Tibial nerve (tissue), 4 donors: ENCODE data around the gene RRP36.

Source experiments
- EP300 ChIP-seq, 2 donors: sonication (generic); formaldehyde crosslinking; IDR thresholded peaks; one replicate each; pipeline ENCODE4 v1.6.1; 2017; ENCODE audit warnings: antibody characterized with exemption in 2 of 2, mild to moderate bottlenecking in 1 of 2
- POLR2A ChIP-seq, 2 donors: fragments of 450-650 bp; IDR thresholded peaks; one replicate each; pipeline ENCODE4 v1.6.1; 2017; ENCODE audit warnings: antibody characterized with exemption in 2 of 2, mild to moderate bottlenecking in 2 of 2, moderate library complexity in 2 of 2
- TF ChIP-seq, protein P1 (sequence below), 5 experiments: fragments of 200-600 bp in 3 of 5; fragments of 450-650 bp in 2 of 5; sonication (generic) in 3 of 5; IDR thresholded peaks; one replicate each; pipeline ENCODE4 v1.5.1; 2016 to 2019; ENCODE audit warnings: antibody characterized with exemption in 5 of 5, mild to moderate bottlenecking in 3 of 5, moderate library complexity in 2 of 5

- TF ChIP-seq, protein P1, sequence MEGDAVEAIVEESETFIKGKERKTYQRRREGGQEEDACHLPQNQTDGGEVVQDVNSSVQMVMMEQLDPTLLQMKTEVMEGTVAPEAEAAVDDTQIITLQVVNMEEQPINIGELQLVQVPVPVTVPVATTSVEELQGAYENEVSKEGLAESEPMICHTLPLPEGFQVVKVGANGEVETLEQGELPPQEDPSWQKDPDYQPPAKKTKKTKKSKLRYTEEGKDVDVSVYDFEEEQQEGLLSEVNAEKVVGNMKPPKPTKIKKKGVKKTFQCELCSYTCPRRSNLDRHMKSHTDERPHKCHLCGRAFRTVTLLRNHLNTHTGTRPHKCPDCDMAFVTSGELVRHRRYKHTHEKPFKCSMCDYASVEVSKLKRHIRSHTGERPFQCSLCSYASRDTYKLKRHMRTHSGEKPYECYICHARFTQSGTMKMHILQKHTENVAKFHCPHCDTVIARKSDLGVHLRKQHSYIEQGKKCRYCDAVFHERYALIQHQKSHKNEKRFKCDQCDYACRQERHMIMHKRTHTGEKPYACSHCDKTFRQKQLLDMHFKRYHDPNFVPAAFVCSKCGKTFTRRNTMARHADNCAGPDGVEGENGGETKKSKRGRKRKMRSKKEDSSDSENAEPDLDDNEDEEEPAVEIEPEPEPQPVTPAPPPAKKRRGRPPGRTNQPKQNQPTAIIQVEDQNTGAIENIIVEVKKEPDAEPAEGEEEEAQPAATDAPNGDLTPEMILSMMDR (IDR thresholded peaks at IDR 0.05), result no peak
- no peak for TF ChIP-seq EP300 (IDR thresholded peaks at IDR 0.05)
- TF ChIP-seq POLR2A (IDR thresholded peaks at IDR 0.05), result no peak
These were observed 14.3 kb upstream of the RRP36 start for GRCh38 chr6:43007126-43007525.
